Effector memory CD4-positive, alpha-beta T cell (primary cell): ENCODE measurements around the gene PATJ.

Source experiments
- DNase-seq, 3 donors: peaks; one replicate each; pipeline ENCODE4 v3.0.0-alpha.2; 2020
- H3K27ac ChIP-seq: 2 replicates; pipeline ENCODE4 v1.7.0; 2013; ENCODE audit warnings: mild to moderate bottlenecking, low read length, moderate library complexity; ENCODE audit not compliant: insufficient read depth, poor library complexity, severe bottlenecking
- H3K27me3 ChIP-seq: replicated peaks from 2 replicates; pipeline ENCODE4 v1.7.0; 2013; ENCODE audit warnings: mild to moderate bottlenecking, low read length; ENCODE audit not compliant: insufficient read depth, control insufficient read depth, poor library complexity, severe bottlenecking
- H3K36me3 ChIP-seq: 2 replicates; pipeline ENCODE4 v1.7.0; 2013; ENCODE audit warnings: mild to moderate bottlenecking, low read length, moderate library complexity; ENCODE audit not compliant: control insufficient read depth, insufficient read depth
- H3K4me1 ChIP-seq: 2 replicates; pipeline ENCODE4 v1.7.0; 2013; ENCODE audit warnings: low read length, mild to moderate bottlenecking; ENCODE audit not compliant: control insufficient read depth, insufficient read depth, poor library complexity, severe bottlenecking
- H3K4me3 ChIP-seq: 2 replicates; pipeline ENCODE4 v1.7.0; 2013; ENCODE audit warnings: low read length, low read depth, mild to moderate bottlenecking; ENCODE audit not compliant: insufficient read depth, poor library complexity, severe bottlenecking
- H3K9me3 ChIP-seq: 2 replicates; pipeline ENCODE4 v1.7.0; 2013; ENCODE audit warnings: mild to moderate bottlenecking, low read length, moderate library complexity; ENCODE audit not compliant: control insufficient read depth

The PATJ gene

DNA sequence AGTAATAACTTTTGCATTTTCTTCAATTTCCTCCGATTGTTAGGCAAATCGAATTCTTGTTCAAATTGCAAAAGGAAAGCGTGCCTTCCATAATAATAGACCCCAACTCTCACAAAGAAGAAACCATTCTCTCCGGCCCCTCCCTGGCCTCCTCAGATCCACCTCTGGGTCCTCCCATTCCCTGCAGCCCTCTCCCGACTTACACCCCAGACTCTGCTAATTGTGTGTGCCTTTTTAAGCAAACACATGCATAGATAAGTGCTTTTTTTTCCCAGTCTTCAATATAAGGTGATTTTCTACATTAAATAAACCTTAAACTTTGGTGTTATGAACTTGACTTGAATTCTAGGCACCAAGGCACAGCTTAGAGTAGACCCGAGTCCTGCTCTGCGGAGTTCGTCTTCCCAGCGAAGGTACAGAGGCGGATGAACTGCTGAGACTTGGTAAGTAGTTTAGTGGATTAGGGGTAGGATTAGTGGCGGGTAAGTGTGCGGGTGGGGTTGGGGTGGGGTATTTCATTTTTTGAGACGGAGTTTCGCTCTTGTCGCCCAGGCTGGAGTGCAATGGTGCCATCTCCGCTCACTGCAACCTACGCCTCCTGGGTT lies 453.9 kb downstream of the PATJ start:
- no peak overlapping the region for H3K4me3 ChIP-seq
- no peaks in the 10 kb centered on the region for H3K4me1 ChIP-seq
- no peaks in the 10 kb centered on the region for H3K27me3 ChIP-seq
- no peaks in the 10 kb centered on the region for H3K36me3 ChIP-seq
- H3K27ac ChIP-seq, result no peak overlapping the region
- no peak for DNase-seq
- H3K9me3 ChIP-seq, result no peaks in the 10 kb centered on the region

DNA sequence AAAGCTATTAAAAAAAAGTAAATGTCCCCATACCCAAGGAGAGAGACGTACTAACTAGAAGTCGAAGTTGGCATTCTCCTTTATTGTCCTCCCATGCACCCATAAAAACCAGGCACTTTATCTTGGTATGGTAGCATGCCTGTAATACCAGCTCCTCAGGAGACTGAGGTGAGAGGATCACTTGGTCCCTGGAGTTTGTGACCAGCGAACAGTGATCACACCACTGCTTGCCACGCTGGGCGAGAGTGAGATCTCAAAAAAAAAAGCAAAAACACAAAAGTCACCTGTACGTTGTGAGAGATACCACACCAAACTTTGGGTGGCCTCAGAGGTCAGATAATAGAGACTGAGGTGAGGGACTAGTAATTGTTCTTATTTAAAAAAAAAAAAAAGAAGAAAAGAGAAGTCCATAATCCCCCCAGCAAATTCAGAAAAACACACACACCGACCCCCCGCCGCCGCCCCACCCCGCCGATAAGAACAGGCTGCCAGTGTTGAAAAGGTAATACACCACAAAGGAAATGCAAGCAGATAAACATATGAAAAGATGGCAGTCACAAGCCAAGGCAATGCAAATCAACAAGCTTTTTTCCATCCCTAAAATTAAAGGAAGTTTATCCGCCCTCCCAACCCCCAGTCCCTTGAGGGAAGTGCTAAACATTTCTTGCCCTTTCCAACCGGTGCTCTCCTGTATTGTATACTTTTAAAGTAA lies 455.9 kb downstream of the PATJ start:
- H3K27me3 ChIP-seq, result no peaks in the 10 kb centered on the region
- no peaks in the 10 kb centered on the region for H3K9me3 ChIP-seq
- no peaks in the 10 kb centered on the region for H3K36me3 ChIP-seq
- H3K27ac ChIP-seq, result no peak overlapping the region
- no peak overlapping the region for H3K4me3 ChIP-seq
- H3K4me1 ChIP-seq, result no peaks in the 10 kb centered on the region
- DNase-seq, result no peak

DNA sequence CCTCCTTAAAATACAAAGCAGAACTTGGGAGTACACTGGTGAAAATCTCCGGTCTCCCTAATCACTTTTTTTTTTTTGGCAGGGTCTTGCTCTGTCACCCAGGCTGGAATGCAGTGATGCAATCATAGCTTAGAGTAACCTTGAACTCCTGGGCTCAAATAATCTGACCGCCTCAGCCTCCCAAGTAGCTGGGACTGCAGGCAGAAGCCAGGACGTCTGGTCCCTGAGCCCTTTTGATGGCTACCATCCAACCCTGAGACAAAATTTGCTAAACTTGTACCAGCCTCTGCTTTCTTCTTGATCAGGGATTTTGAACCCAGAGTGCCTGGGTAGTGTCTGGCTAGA lies 456.5 kb downstream of the PATJ start:
- H3K9me3 ChIP-seq, result no peaks in the 10 kb centered on the region
- H3K4me1 ChIP-seq, result no peaks in the 10 kb centered on the region
- H3K27me3 ChIP-seq, result no peaks in the 10 kb centered on the region
- no peak overlapping the region for H3K27ac ChIP-seq
- no peak for DNase-seq
- H3K4me3 ChIP-seq, result no peak overlapping the region
- H3K36me3 ChIP-seq, result no peaks in the 10 kb centered on the region

DNA sequence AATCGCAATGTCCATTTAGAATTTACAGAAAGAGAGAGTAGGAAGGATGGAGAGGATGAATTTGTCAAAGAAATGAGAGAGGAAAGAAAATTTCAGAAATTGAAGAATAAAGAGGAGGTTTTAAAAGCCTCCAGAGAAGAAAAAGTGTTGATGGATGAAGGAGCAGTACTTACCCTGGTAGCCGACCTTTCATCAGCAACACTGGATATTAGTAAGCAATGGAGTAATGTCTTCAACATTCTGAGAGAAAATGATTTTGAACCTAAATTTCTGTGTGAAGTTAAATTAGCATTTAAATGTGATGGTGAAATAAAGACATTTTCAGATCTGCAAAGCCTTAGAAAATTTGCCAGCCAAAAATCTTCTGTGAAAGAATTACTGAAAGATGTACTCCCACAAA lies 464.9 kb downstream of the PATJ start:
- Histone ChIP-seq H3K4me3 (no peak overlapping the region), H3K27ac (no peak overlapping the region), H3K36me3 (no peaks in the 10 kb centered on the region), H3K4me1 (no peaks in the 10 kb centered on the region), H3K9me3 (peaks cover 3% of the 10 kb centered on the region), H3K27me3 (no peaks in the 10 kb centered on the region)
- DNase-seq, result no peak

DNA sequence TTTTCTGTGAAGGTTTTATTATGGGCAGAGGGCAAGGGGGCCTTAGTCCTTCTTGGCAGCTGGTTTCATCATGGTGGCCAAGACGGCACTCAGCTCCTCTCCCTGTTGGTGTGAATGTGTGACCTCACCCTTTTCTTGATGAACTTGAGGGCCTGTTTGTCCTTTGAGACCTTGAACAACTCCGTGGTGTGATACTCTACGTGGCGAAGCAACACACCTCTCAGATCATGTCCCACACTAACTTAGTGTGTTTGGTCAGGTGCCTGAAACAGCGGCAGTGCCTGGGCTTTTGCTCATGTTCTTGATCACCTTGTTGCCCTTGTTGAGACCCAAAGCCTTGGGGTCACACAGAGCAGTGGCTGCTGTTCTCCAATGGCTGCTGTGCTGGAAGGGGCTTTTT lies 465.8 kb downstream of the PATJ start:
- Histone ChIP-seq H3K9me3 (peaks cover 3% of the 10 kb centered on the region), H3K4me1 (no peaks in the 10 kb centered on the region), H3K36me3 (no peaks in the 10 kb centered on the region), H3K4me3 (no peak overlapping the region), H3K27ac (no peak overlapping the region), H3K27me3 (no peaks in the 10 kb centered on the region)
- no peak for DNase-seq

DNA sequence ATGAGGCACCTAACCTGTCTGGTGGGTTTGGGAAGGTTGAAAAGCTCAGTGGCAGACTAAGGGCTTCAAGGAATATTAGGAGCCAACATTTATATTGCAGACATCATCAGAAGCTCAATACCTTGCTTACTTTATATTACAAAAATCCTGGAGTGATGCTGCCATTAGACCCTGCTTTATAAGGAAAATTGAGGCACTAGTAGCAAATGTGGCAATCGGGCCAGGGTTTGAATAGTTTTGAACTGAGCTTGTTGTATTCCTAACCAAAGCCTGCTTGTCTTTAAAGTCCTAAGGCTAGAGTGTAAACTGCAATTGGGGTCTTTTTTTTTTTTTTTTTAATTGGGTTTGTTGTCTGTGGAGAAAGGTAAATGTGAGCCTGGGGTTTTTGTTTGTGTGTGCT lies 466.7 kb downstream of the PATJ start:
- no peak for DNase-seq
- Histone ChIP-seq H3K9me3 (peaks cover 3% of the 10 kb centered on the region), H3K4me1 (no peaks in the 10 kb centered on the region), H3K36me3 (no peaks in the 10 kb centered on the region), H3K27me3 (no peaks in the 10 kb centered on the region), H3K4me3 (no peak overlapping the region), H3K27ac (no peak overlapping the region)

DNA sequence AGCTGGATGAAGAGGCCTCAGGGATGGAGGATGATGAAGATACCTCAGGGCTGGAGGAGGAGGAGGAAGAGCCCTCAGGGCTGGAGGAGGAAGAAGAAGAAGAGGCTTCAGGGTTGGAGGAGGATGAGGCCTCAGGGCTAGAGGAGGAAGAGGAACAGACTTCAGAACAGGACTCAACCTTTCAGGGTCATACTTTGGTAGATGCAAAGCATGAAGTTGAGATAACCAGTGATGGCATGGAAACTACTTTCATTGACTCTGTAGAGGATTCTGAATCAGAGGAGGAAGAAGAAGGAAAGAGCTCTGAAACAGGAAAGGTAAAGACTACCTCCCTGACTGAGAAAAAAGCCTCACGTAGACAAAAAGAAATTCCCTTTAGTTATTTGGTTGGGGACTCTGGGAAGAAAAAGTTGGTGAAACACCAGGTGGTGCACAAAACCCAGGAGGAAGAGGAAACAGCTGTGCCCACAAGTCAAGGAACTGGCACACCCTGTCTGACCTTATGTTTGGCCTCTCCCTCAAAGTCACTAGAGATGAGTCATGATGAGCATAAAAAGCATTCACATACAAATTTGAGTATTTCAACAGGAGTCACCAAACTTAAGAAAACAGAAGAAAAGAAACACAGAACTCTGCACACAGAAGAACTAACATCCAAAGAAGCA lies 467.8 kb downstream of the PATJ start:
- H3K9me3 ChIP-seq, result peaks cover 3% of the 10 kb centered on the region
- no peaks in the 10 kb centered on the region for H3K36me3 ChIP-seq
- H3K4me3 ChIP-seq, result no peak overlapping the region
- no peak overlapping the region for H3K27ac ChIP-seq
- DNase-seq, result no peak
- H3K27me3 ChIP-seq, result no peaks in the 10 kb centered on the region
- no peaks in the 10 kb centered on the region for H3K4me1 ChIP-seq

DNA sequence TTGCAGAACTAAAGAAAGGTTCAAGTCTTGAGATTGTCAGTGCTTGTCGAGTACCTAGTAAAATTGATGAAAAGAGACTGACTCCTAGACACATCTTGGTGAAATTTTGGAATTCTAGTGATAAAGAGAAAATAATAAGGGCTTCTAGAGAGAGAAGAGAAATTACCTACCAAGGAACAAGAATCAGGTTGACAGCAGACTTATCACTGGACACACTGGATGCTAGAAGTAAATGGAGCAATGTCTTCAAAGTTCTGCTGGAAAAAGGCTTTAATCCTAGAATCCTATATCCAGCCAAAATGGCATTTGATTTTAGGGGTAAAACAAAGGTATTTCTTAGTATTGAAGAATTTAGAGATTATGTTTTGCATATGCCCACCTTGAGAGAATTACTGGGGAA lies 468.7 kb downstream of the PATJ start:
- Histone ChIP-seq H3K9me3 (peaks cover 3% of the 10 kb centered on the region), H3K4me3 (no peak overlapping the region), H3K27me3 (no peaks in the 10 kb centered on the region), H3K27ac (no peak overlapping the region), H3K4me1 (no peaks in the 10 kb centered on the region), H3K36me3 (no peaks in the 10 kb centered on the region)
- no peak for DNase-seq

DNA sequence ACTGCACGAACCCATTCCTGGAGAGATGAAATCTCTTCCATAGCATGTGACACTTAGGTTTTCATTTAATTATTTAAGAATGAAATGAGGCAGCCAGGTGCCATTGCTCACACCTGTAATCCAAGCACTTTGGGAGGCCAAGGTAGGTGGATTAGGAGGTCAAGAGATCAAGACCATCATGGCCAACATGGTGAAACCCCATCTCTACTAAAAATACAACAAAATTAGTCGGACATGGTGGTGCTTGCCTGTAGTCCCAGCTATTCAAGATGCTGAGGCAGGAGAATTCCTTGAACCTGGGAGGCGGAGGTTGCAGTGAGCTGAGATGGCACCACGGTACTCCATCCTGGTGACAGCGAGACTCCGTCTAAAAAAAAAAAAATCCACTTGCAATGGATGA lies 470.1 kb downstream of the PATJ start:
- Histone ChIP-seq H3K4me3 (no peak overlapping the region), H3K36me3 (no peaks in the 10 kb centered on the region), H3K4me1 (no peaks in the 10 kb centered on the region), H3K9me3 (peaks cover 3% of the 10 kb centered on the region), H3K27ac (no peak overlapping the region), H3K27me3 (no peaks in the 10 kb centered on the region)
- DNase-seq, result no peak

DNA sequence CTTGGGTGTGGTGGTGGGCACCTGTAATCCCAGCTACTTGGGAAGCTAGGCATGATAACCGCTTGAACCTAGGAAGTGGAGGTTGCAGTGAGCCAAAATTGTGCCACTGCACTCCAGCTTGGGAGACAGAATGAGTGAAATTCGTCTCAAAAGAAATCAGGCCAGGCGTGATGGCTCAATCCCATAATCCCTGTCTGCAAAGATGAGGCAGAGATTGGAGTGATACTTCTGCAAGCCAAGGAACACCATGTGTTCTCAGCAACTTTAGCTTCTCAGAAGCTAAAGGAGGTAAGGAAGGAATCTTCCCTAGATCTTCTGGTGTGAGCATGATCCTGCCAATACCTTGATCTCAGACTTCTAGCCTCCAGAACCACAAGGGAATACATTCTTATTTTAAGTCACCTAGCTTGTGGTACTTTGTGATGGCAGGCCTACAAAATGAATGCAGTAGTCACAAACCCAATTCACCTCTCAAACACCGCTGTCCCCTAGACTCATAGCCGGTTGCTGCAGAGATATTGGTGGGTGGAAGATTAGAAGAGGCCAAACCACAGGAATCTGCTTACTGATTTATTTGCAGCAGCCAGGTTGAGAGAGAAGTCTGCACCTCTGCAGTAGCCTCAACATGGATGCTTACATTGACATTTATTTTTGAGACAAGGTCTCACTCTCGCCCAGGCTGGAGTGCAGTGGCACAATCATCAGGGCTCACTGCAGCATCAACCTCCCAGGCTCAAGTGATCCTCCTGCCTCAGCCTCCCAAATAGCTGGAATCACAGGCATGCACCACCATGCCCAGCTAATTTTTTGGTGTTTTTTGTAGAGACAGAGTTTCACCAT lies 471.0 kb downstream of the PATJ start:
- DNase-seq, result no peak
- Histone ChIP-seq H3K4me1 (no peaks in the 10 kb centered on the region), H3K36me3 (no peaks in the 10 kb centered on the region), H3K4me3 (no peak overlapping the region), H3K27ac (no peak overlapping the region), H3K27me3 (no peaks in the 10 kb centered on the region), H3K9me3 (peaks cover 3% of the 10 kb centered on the region)
